H1 (cell line): Measurements from ENCODE around the gene TMEM97. TPM values are rescaled to one million over a fixed set of nuclear protein-coding genes. Genes with fewer than 3 reads are reported as not detected.

Experiments
- CTCF ChIA-PET: fragments of 300-600 bp; sonication (Branson Sonifier 250); formaldehyde crosslinking; loops from one replicate; lab custom pipeline; 2021; ENCODE audit not compliant: partially characterized antibody; lab: Charles Lee
- POLR2A ChIA-PET: fragments of 300-600 bp; sonication (Branson Sonifier 250); formaldehyde crosslinking; loops from one replicate; lab custom pipeline; 2021; ENCODE audit warnings: inconsistent platforms; ENCODE audit not compliant: partially characterized antibody; lab: Charles Lee
- DNase-seq, 2 experiments: peaks; one replicate each; pipeline versions ENCODE4 v3.0.0 to v3.0.0-alpha.2; 2010 to 2022; ENCODE audit warnings: low spot score in 2 of 2, low read depth in 1 of 2, mixed read lengths in 1 of 2
- FAIRE-seq: peaks from 2 replicates; lab custom pipeline; 2011; peaks lifted over from hg19 to GRCh38; lab: Jason Lieb, UNC
- H2AFZ ChIP-seq: 2 replicates; pipeline ENCODE4 v1.8.1; 2012; ENCODE audit warnings: low read length, inconsistent platforms
- H2AK5ac ChIP-seq: 2 replicates; pipeline ENCODE4 v1.6.1; 2013; ENCODE audit warnings: low read depth, low read length
- H2BK120ac ChIP-seq: replicated peaks from 2 replicates; pipeline ENCODE3; 2013; ENCODE audit warnings: low read depth, low read length, inconsistent platforms
- H2BK12ac ChIP-seq: 2 replicates; pipeline ENCODE4 v1.6.1; 2013; ENCODE audit warnings: low read depth, low read length
- H2BK15ac ChIP-seq: 2 replicates; pipeline ENCODE4 v1.6.1; 2013; ENCODE audit warnings: low read length
- H2BK20ac ChIP-seq: 2 replicates; pipeline ENCODE4 v1.6.1; 2013; ENCODE audit warnings: low read length
- H2BK5ac ChIP-seq: 2 replicates; pipeline ENCODE4 v1.6.1; 2013; ENCODE audit warnings: low read depth, low read length
- H3K14ac ChIP-seq: 2 replicates; pipeline ENCODE4 v1.6.1; 2013; ENCODE audit warnings: inconsistent platforms; ENCODE audit not compliant: insufficient read length
- H3K18ac ChIP-seq: 2 replicates; pipeline ENCODE4 v1.6.1; 2013; ENCODE audit warnings: low read length; ENCODE audit errors: extremely low read depth
- H3K23ac ChIP-seq: 2 replicates; pipeline ENCODE4 v1.6.1; 2013; ENCODE audit warnings: inconsistent platforms; ENCODE audit not compliant: insufficient read length
- H3K23me2 ChIP-seq: 2 replicates; pipeline ENCODE4 v1.6.1; 2013; ENCODE audit warnings: low read depth, low read length
- H3K27ac ChIP-seq: 2 replicates; pipeline ENCODE4 v1.6.1; 2011; ENCODE audit warnings: low read depth, low read length, inconsistent platforms
- H3K27me3 ChIP-seq, 4 experiments: replicated peaks in 1 of 4; 1 replicate in 1 of 4; 2 replicates in 3 of 4; pipeline versions ENCODE4 v1.6.1 to v1.8.1; 2011 to 2013; ENCODE audit warnings: low read length in 3 of 4, mild to moderate bottlenecking in 3 of 4, inconsistent platforms in 2 of 4, mixed read lengths in 2 of 4, moderate library complexity in 1 of 4; ENCODE audit not compliant: control insufficient read depth in 3 of 4, insufficient read depth in 3 of 4; ENCODE audit errors: extremely low read depth in 1 of 4
- H3K36me3 ChIP-seq, 4 experiments: 2 replicates each; pipeline versions ENCODE4 v1.6.1 to v1.8.1; 2011 to 2013; ENCODE audit warnings: mild to moderate bottlenecking in 4 of 4, low read length in 3 of 4, moderate library complexity in 2 of 4, control low read depth in 1 of 4, inconsistent platforms in 1 of 4; ENCODE audit not compliant: insufficient read depth in 4 of 4, control insufficient read depth in 2 of 4
- H3K4ac ChIP-seq: replicated peaks from 2 replicates; pipeline ENCODE3; 2013; ENCODE audit warnings: low read length, low read depth, mixed read lengths, inconsistent platforms; ENCODE audit not compliant: insufficient read length
- H3K4me1 ChIP-seq, 4 experiments: replicated peaks in 1 of 4; 1 replicate in 1 of 4; 2 replicates in 3 of 4; pipeline versions ENCODE4 v1.6.1 to v1.8.1; 2011 to 2013; ENCODE audit warnings: low read length in 3 of 4, inconsistent platforms in 2 of 4, mixed read lengths in 1 of 4; ENCODE audit not compliant: insufficient read depth in 4 of 4, control insufficient read depth in 3 of 4
- H3K4me2 ChIP-seq, 2 experiments: 2 replicates each; pipeline versions ENCODE4 v1.6.1 to v1.8.1; 2011 to 2013; ENCODE audit warnings: low read depth in 2 of 2, low read length in 2 of 2, control low read depth in 1 of 2, inconsistent platforms in 1 of 2, mild to moderate bottlenecking in 1 of 2; ENCODE audit not compliant: insufficient read depth in 1 of 2
- H3K4me3 ChIP-seq, 4 experiments: fragments of 200-600, 300-600 bp in 1 of 4; sonication (generic), shearing (Covaris generic), sonication (Bioruptor Twin) in 1 of 4; 2 replicates each; pipeline versions ENCODE4 v1.5.1 to v1.8.1; 2011 to 2016; ENCODE audit warnings: low read length in 4 of 4, low read depth in 3 of 4, control low read depth in 2 of 4, inconsistent platforms in 2 of 4, mild to moderate bottlenecking in 2 of 4, mixed read lengths in 1 of 4, moderate library complexity in 1 of 4; ENCODE audit not compliant: insufficient read depth in 2 of 4; ENCODE audit errors: extremely low read depth in 1 of 4
- H3K56ac ChIP-seq: replicated peaks from 2 replicates; pipeline ENCODE3; 2013; ENCODE audit warnings: low read depth, mild to moderate bottlenecking, mixed read lengths, low read length, inconsistent platforms; ENCODE audit not compliant: insufficient read length
- H3K79me1 ChIP-seq: 2 replicates; pipeline ENCODE4 v1.6.1; 2013; ENCODE audit warnings: low read depth, low read length, control low read depth
- H3K79me2 ChIP-seq, 2 experiments: 2 replicates each; pipeline versions ENCODE4 v1.6.1 to v1.8.1; 2012 to 2013; ENCODE audit warnings: low read length in 2 of 2, mild to moderate bottlenecking in 2 of 2, inconsistent platforms in 1 of 2; ENCODE audit not compliant: insufficient read depth in 2 of 2, control insufficient read depth in 1 of 2
- H3K9ac ChIP-seq, 4 experiments: replicated peaks in 1 of 4; 1 replicate in 1 of 4; 2 replicates in 3 of 4; pipeline versions ENCODE4 v1.6.1 to v1.8.1; 2011 to 2013; ENCODE audit warnings: low read depth in 3 of 4, low read length in 3 of 4, control low read depth in 2 of 4, mild to moderate bottlenecking in 2 of 4, moderate library complexity in 2 of 4, inconsistent platforms in 1 of 4; ENCODE audit errors: extremely low read depth in 1 of 4
- H3K9me3 ChIP-seq, 2 experiments: 2 replicates each; pipeline versions ENCODE4 v1.6.1 to v1.8.1; 2012 to 2013; ENCODE audit warnings: mild to moderate bottlenecking in 2 of 2, moderate library complexity in 2 of 2, control low read depth in 1 of 2, inconsistent platforms in 1 of 2, low read depth in 1 of 2, low read length in 1 of 2, mixed read lengths in 1 of 2; ENCODE audit not compliant: insufficient read depth in 2 of 2
- H4K20me1 ChIP-seq, 2 experiments: replicated peaks in 1 of 2; 2 replicates each; pipeline versions ENCODE3 to v1.8.1; 2011 to 2013; ENCODE audit warnings: inconsistent platforms in 2 of 2, low read length in 2 of 2, mild to moderate bottlenecking in 1 of 2; ENCODE audit not compliant: insufficient read depth in 2 of 2, control insufficient read depth in 1 of 2
- H4K5ac ChIP-seq: 2 replicates; pipeline ENCODE4 v1.6.1; 2013; ENCODE audit warnings: low read length, low read depth, mixed read lengths, inconsistent platforms; ENCODE audit not compliant: insufficient read length
- H4K8ac ChIP-seq: 2 replicates; pipeline ENCODE4 v1.8.0; 2013; ENCODE audit warnings: mild to moderate bottlenecking, moderate library complexity, low read length, inconsistent platforms; ENCODE audit not compliant: insufficient read depth; ENCODE audit errors: extremely low read depth
- H4K91ac ChIP-seq: replicated peaks from 2 replicates; pipeline ENCODE3; 2013; ENCODE audit warnings: low read length, mixed read lengths, inconsistent platforms; ENCODE audit not compliant: insufficient read length
- ASH2L ChIP-seq: fragments of 200-600, 300-600 bp; sonication (generic); IDR thresholded peaks from one replicate; pipeline ENCODE4 v1.7.1; 2017; ENCODE audit warnings: low read length
- BCL11A ChIP-seq, 2 experiments: IDR thresholded peaks; one replicate each; pipeline ENCODE4 v1.6.1; 2011; ENCODE audit warnings: low read depth in 2 of 2, low read length in 2 of 2, mild to moderate bottlenecking in 2 of 2
- CBX8 ChIP-seq: fragments of 300-800, 300-1000 bp; sonication (generic); IDR thresholded peaks from 2 replicates; pipeline ENCODE4 v1.7.1; 2016; ENCODE audit warnings: low read depth, low read length, borderline replicate concordance
- CHD2 ChIP-seq: IDR thresholded peaks from 2 replicates; pipeline ENCODE4 v1.6.1; 2012; ENCODE audit warnings: low read length, improper control_type of control experiment
- CTBP2 ChIP-seq: IDR thresholded peaks from 2 replicates; pipeline ENCODE4 v1.7.0; 2011; ENCODE audit warnings: borderline replicate concordance, mild to moderate bottlenecking, moderate library complexity, mixed read lengths, low read length; ENCODE audit not compliant: insufficient read depth, insufficient read length
- SP4 ChIP-seq: IDR thresholded peaks from 2 replicates; pipeline ENCODE4 v1.6.1; 2012; ENCODE audit warnings: low read length, inconsistent platforms
- WGBS, 2 experiments: shearing (Covaris generic) in 1 of 2; methylation state at CpG; one replicate each; pipeline versions ENCODE4 v1.1.6 to v1.1.7; 2013 to 2015; ENCODE audit warnings: low lambda C conversion rate in 2 of 2, mixed read lengths in 2 of 2, inconsistent platforms in 1 of 2, low coverage in 1 of 2, missing lambda C conversion rate in 1 of 2; ENCODE audit not compliant: insufficient replicate concordance in 2 of 2, insufficient coverage in 1 of 2, insufficient read length in 1 of 2; ENCODE audit errors: extremely low coverage in 1 of 2, missing lambda C conversion rate in 1 of 2; 5-methylcytosine and 5-hydroxymethylcytosine counted together
- polyA plus RNA-seq, 7 experiments: library from polyadenylated mRNA; depleted of rRNA in 3 of 7; stranded (reverse) in 5 of 7; unstranded in 2 of 7; fragments of >200 nt in 5 of 7; fragments of 200-250 nt in 2 of 7; gene quantifications; 1 replicate in 5 of 7; 2 replicates in 1 of 7; 4 replicates in 1 of 7; pipeline versions ENCODE4 v1.2.1 to v1.2.3, GENCODE V29; 2011 to 2013; ENCODE audit warnings: missing spikeins in 2 of 7, mixed read lengths in 2 of 7
- total RNA-seq: library from RNA; stranded (reverse); fragmentation: NEBNext Ultra II Directional; extraction: Animal tissue kit (Norgen Biotek cat#: 25700); gene quantifications from 2 replicates; pipeline ENCODE4 v1.2.1, GENCODE V29; 2021

Gene TMEM97
- total and polyA plus RNA-seq, 2 of the 8 experiments (the other 6 are each of a cell fraction or from before 2014, with no cell fraction given): 126 to 130 TPM

GRCh38 chr17:28317966-28318758 lies 838 bp upstream of the TMEM97 start:
- DNase-seq: peak in 1 of 2 experiments; percentile 72
- Histone ChIP-seq H2AK5ac (peak overlapping the region; percentile 17; the same call in 1 of the 2 replicates), H2BK20ac (no peak overlapping the region), H3K18ac (peak overlapping the region; percentile 71), H3K79me1 (no peaks in the 10 kb centered on the region), H3K4me3 (peak overlapping the region; percentile 63 to 90 (median 70)), H3K14ac (peak overlapping the region; percentile 62), H2BK12ac (peak overlapping the region; percentile 65; the same call in 1 of the 2 replicates), H3K27ac (no peak overlapping the region), H4K91ac (peak overlapping the region; percentile 26), H3K4me2 (peak overlapping the region; percentile 81 to 99), H2BK120ac (no peak overlapping the region), H3K23ac (no peak overlapping the region), H4K8ac (peak overlapping the region; percentile 87; the same call in 1 of the 2 replicates), H3K79me2 (peaks cover 33 to 42% of the 10 kb centered on the region in 2 experiments), H4K5ac (peak overlapping the region; percentile 18), H4K20me1 (peaks cover 0 to 9% of the 10 kb centered on the region in 2 experiments), H3K27me3 (peaks cover 0 to 3% (median 0%) of the 10 kb centered on the region in 4 experiments; a peak in 1 of 7 replicates), H3K4me1 (peaks cover 4 to 26% (median 13%) of the 10 kb centered on the region in 4 experiments), H3K36me3 (peaks cover 0 to 4% (median 0%) of the 10 kb centered on the region in 4 experiments; a peak in 3 of 8 replicates), H2AFZ (peak overlapping the region; percentile 89), H3K56ac (no peak overlapping the region), H3K9ac (peak overlapping the region in 3 of 4 experiments; percentile 48 to 62 (median 51); a peak in 6 of 7 replicates), H3K9me3 (no peaks in the 10 kb centered on the region), H3K4ac (no peak overlapping the region), H2BK5ac (peak overlapping the region; percentile 69; the same call in 1 of the 2 replicates), H2BK15ac (peak overlapping the region; percentile 97; the same call in 1 of the 2 replicates), H3K23me2 (peaks cover 11% of the 10 kb centered on the region)
- no peak for FAIRE-seq
- ChIA-PET POLR2A (interaction anchor here (0.6 to 4.1 kb wide), 17 partner anchors 10 to 274 kb away, joined by 3 to 30 read pairs (median 3); partner anchors contain the start of genes IFT20, POLDIP2 and TNFAIP1), CTCF (interaction anchor here (0.5 to 2.3 kb wide), 10 partner anchors 8 to 232 kb away, joined by 3 to 12 read pairs (median 3); no protein-coding TSS in a partner anchor)
- no peak for TF ChIP-seq CTBP2
- TF ChIP-seq CHD2: no peak
- no peak for TF ChIP-seq CBX8
- TF ChIP-seq SP4: no peak
- TF ChIP-seq ASH2L: no peak
- no peak for TF ChIP-seq BCL11A (IDR thresholded peaks at IDR 0.05; ENCODE audit: low read depth in 2 of 2, low read length in 2 of 2)
- WGBS, 2 experiments: 9% methylated on average over 40 of the region's 40 CpGs; no CpG with 5 or more reads in 1 of the 2 experiments
